A673 (cell line): Measurements from ENCODE around the gene FCRLB. TPM values are rescaled to one million over a fixed set of nuclear protein-coding genes. Genes with fewer than 3 reads are reported as not detected.
"Not testable (repeated sequence)": the region's sequence is repeated elsewhere in the genome, so short reads cannot be mapped to it uniquely, and the experiment has no call there.

ENCODE experiments used
- Bru-seq: library from RNA; stranded (reverse); fragments of 400-500 nt; gene quantifications from one replicate; lab custom pipeline; 2021; lab: Mats Ljungman, UMichigan
- BruChase-seq, 2 experiments: library from RNA; stranded (reverse); fragments of 400-500 nt; gene quantifications; one replicate each; lab custom pipeline; 2021; lab: Mats Ljungman, UMichigan
- BruUV-seq: library from RNA; stranded (reverse); fragments of 400-500 nt; replicated peaks from 2 replicates; lab custom pipeline; 2021; lab: Mats Ljungman, UMichigan
- CTCF ChIA-PET: fragments of 300-600 bp; sonication (Branson Sonifier 250); formaldehyde crosslinking; loops from one replicate; lab custom pipeline; 2022; ENCODE audit warnings: antibody characterized with exemption; lab: Charles Lee
- POLR2A ChIA-PET: fragments of 300-600 bp; sonication (Branson Sonifier 250); formaldehyde crosslinking; loops from one replicate; lab custom pipeline; 2022; ENCODE audit warnings: antibody characterized with exemption; ENCODE audit not compliant: low non-redundant PET; lab: Charles Lee
- DNase-seq: peaks from one replicate; pipeline ENCODE4 v3.0.0-alpha.2; 2015; ENCODE audit warnings: low spot score
- H3K27ac ChIP-seq: fragments of 200-600 bp; sonication (generic); 2 replicates; pipeline ENCODE4 v1.5.1; 2016; ENCODE audit warnings: mixed run types, low read depth, mild to moderate bottlenecking, mixed read lengths, antibody characterized with exemption, low read length; ENCODE audit not compliant: poor library complexity, severe bottlenecking
- H3K27me3 ChIP-seq: fragments of 200-600 bp; sonication (generic); replicated peaks from 2 replicates; pipeline ENCODE4 v1.6.1; 2017; ENCODE audit warnings: mixed run types, low read depth, mild to moderate bottlenecking, mixed read lengths, antibody characterized with exemption, low read length; ENCODE audit not compliant: insufficient read depth, poor library complexity
- H3K36me3 ChIP-seq: fragments of 200-600 bp; sonication (generic); 2 replicates; pipeline ENCODE4 v1.6.1; 2016; ENCODE audit warnings: mixed run types, mild to moderate bottlenecking, mixed read lengths, antibody characterized with exemption, low read length; ENCODE audit not compliant: insufficient read depth, poor library complexity, severe bottlenecking
- H3K4me1 ChIP-seq: fragments of 200-600 bp; sonication (generic); 2 replicates; pipeline ENCODE4 v1.6.1; 2017; ENCODE audit warnings: mixed run types, mild to moderate bottlenecking, mixed read lengths, antibody characterized with exemption, low read length; ENCODE audit not compliant: insufficient read depth, poor library complexity, severe bottlenecking
- H3K4me3 ChIP-seq: fragments of 200-600 bp; sonication (generic); 2 replicates; pipeline ENCODE4 v1.5.1; 2016; ENCODE audit warnings: low read depth, mixed run types, mild to moderate bottlenecking, mixed read lengths, low read length; ENCODE audit not compliant: poor library complexity, severe bottlenecking
- H3K9me3 ChIP-seq: fragments of 200-600 bp; sonication (generic); 2 replicates; pipeline ENCODE4 v1.6.1; 2016; ENCODE audit warnings: mixed run types, low read depth, mild to moderate bottlenecking, mixed read lengths, antibody characterized with exemption, low read length; ENCODE audit not compliant: poor library complexity, severe bottlenecking
- EZH2 ChIP-seq: fragments of 200-600 bp; sonication (generic); IDR thresholded peaks from 2 replicates; pipeline ENCODE4 v1.6.1; 2017; ENCODE audit warnings: borderline replicate concordance, low read depth, mild to moderate bottlenecking, mixed read lengths, antibody characterized with exemption, low read length; ENCODE audit not compliant: poor library complexity, severe bottlenecking
- intact Hi-C: fragments of 100-400 bp; cut with micrococcal nuclease; formaldehyde crosslinking; loops from one replicate; pipeline ENCODE4 v1.10.0; 2022; ENCODE audit not compliant: unreplicated experiment
- long read RNA-seq: library from polyadenylated mRNA; stranded (forward); transcript quantifications from one replicate; pipeline ENCODE4 v2.0.0, GENCODE V29; 2022
- total RNA-seq: library from RNA; stranded (reverse); gene quantifications from 2 replicates; pipeline ENCODE4 v1.2.3, GENCODE V29; 2021
- TF ChIP-seq, protein P1 (sequence below): fragments of 300-800, 200-600 bp; sonication (generic); conservative IDR thresholded peaks from 2 replicates; pipeline ENCODE4 v1.5.1; 2017; ENCODE audit warnings: low read depth, mild to moderate bottlenecking, antibody characterized with exemption, low read length, moderate library complexity, mixed read lengths

The FCRLB gene, protein sequence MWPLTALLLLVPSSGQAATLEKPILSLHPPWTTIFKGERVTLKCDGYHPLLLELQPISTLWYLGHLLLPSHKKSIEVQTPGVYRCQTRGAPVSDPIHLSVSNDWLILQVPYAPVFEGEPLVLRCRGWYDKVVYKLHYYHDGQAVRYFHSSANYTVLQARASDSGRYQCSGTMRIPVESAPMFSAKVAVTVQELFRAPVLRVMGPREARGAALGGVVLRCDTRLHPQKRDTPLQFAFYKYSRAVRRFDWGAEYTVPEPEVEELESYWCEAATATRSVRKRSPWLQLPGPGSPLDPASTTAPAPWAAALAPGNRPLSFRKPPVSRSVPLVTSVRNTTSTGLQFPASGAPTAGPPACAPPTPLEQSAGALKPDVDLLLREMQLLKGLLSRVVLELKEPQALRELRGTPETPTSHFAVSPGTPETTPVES
- total RNA-seq (0.35 and 0.67 TPM in 2 replicates), Bru-seq, nascent RNA (percentile 26 among the genes with signal in this experiment), BruChase-seq, experiment 1, labeled RNA remaining after a 2-hour chase (percentile 10 among the genes with signal in this experiment), BruChase-seq, experiment 2, labeled RNA remaining after a 6-hour chase (percentile 14 among the genes with signal in this experiment)
- long read RNA-seq, partial matches to known transcripts = 1 of 2 reads
- long read RNA-seq, other reads (novel, unspliced or antisense) = 0 of 2 reads

- ChIA-PET POLR2A (no interaction called here), CTCF (no interaction called here)
- Histone ChIP-seq H3K9me3 (no peaks in the 10 kb centered on the region), H3K4me1 (no peaks in the 10 kb centered on the region), H3K36me3 (no peaks in the 10 kb centered on the region), H3K4me3 (no peak within 1 kb of the TSS), H3K27ac (no peak within 1 kb of the TSS), H3K27me3 (no peaks in the 10 kb centered on the region)
- no peak for DNase-seq
- intact Hi-C loops = loop anchor here (5.0 kb wide), 1 partner anchor 34 kb away; no protein-coding TSS in a partner anchor
- TF ChIP-seq, protein P1, sequence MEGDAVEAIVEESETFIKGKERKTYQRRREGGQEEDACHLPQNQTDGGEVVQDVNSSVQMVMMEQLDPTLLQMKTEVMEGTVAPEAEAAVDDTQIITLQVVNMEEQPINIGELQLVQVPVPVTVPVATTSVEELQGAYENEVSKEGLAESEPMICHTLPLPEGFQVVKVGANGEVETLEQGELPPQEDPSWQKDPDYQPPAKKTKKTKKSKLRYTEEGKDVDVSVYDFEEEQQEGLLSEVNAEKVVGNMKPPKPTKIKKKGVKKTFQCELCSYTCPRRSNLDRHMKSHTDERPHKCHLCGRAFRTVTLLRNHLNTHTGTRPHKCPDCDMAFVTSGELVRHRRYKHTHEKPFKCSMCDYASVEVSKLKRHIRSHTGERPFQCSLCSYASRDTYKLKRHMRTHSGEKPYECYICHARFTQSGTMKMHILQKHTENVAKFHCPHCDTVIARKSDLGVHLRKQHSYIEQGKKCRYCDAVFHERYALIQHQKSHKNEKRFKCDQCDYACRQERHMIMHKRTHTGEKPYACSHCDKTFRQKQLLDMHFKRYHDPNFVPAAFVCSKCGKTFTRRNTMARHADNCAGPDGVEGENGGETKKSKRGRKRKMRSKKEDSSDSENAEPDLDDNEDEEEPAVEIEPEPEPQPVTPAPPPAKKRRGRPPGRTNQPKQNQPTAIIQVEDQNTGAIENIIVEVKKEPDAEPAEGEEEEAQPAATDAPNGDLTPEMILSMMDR = no peak
- TF ChIP-seq EZH2 = no peak
- BruUV-seq = no TSS peak
These were observed at the start of gene FCRLB for GRCh38 chr1:161720956-161721737. TSS of gene FCRLB (plus strand) at chr1:161721544. CDS start at chr1:161722673, 1,129 bp downstream.

GRCh38 chr1:161673437-161673836 is 47.9 kb upstream of the FCRLB start:
- H3K4me1 ChIP-seq, intact Hi-C loops, H3K36me3 ChIP-seq, POLR2A ChIA-PET, H3K9me3 ChIP-seq, CTCF ChIA-PET, H3K27ac ChIP-seq, DNase-seq, H3K27me3 ChIP-seq, BruUV-seq, H3K4me3 ChIP-seq: not testable (repeated sequence)

- intact Hi-C loops, CTCF ChIA-PET, H3K36me3 ChIP-seq, H3K4me3 ChIP-seq, H3K27ac ChIP-seq, BruUV-seq, H3K9me3 ChIP-seq, H3K4me1 ChIP-seq, H3K27me3 ChIP-seq, DNase-seq, POLR2A ChIA-PET: not testable (repeated sequence)
These were observed 46.9 kb upstream of the FCRLB start for GRCh38 chr1:161674447-161674846.

DNA sequence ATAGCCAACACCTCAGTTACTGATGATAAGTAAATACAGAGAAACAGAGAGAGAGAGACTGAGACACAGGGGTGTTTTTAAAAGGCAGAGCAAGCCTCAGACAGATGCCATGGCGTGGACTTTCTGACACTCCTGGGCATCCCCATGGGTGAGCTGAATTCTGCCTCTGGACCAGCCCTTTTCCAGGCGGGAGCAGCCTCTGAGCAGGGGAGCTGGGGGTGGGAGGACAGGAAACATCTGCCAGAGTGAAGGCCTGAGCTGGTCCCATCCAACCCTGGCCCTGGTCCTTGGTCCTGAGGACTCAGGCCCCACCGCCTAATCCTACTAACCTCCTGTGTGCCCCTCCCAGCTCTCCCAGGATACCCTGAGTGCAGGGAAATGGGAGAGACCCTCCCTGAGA is 46.4 kb upstream of the FCRLB start:
- H3K27me3 ChIP-seq, BruUV-seq, DNase-seq, H3K27ac ChIP-seq, intact Hi-C loops, POLR2A ChIA-PET, H3K9me3 ChIP-seq, CTCF ChIA-PET, H3K4me1 ChIP-seq, H3K4me3 ChIP-seq, H3K36me3 ChIP-seq: not testable (repeated sequence)
